GM12801 (cell line): Measurements from ENCODE around the gene SESN3.

Source experiments
- TF ChIP-seq, protein P1 (sequence below): IDR thresholded peaks from one replicate; pipeline ENCODE4 v1.5.1; 2011; ENCODE audit warnings: control low read depth; ENCODE audit not compliant: insufficient read length; ENCODE audit errors: extremely low read depth

Gene SESN3

DNA sequence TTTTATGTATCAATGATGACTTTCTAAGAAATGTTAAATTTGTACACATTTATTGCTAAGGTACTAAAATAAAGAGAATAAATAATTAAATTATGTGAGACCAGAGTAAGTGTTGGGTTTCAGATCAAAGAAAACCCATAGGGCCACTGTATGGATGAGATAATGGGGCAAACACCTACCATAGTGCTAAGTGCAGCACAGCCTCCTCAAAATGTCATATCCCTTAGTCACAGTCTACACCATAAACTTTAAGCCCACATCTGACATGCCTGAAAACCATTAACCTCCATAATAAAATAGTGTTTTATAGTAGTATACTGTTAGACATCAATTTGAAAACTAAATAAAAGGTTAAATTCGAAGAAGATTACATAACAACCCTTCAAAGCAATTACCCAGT lies 37.5 kb downstream of the SESN3 start:
- TF ChIP-seq, protein P1, sequence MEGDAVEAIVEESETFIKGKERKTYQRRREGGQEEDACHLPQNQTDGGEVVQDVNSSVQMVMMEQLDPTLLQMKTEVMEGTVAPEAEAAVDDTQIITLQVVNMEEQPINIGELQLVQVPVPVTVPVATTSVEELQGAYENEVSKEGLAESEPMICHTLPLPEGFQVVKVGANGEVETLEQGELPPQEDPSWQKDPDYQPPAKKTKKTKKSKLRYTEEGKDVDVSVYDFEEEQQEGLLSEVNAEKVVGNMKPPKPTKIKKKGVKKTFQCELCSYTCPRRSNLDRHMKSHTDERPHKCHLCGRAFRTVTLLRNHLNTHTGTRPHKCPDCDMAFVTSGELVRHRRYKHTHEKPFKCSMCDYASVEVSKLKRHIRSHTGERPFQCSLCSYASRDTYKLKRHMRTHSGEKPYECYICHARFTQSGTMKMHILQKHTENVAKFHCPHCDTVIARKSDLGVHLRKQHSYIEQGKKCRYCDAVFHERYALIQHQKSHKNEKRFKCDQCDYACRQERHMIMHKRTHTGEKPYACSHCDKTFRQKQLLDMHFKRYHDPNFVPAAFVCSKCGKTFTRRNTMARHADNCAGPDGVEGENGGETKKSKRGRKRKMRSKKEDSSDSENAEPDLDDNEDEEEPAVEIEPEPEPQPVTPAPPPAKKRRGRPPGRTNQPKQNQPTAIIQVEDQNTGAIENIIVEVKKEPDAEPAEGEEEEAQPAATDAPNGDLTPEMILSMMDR, result no peak

GRCh38 chr11:95192717-95193116 lies 38.3 kb downstream of the SESN3 start:
- TF ChIP-seq, protein P1, result no peak

DNA sequence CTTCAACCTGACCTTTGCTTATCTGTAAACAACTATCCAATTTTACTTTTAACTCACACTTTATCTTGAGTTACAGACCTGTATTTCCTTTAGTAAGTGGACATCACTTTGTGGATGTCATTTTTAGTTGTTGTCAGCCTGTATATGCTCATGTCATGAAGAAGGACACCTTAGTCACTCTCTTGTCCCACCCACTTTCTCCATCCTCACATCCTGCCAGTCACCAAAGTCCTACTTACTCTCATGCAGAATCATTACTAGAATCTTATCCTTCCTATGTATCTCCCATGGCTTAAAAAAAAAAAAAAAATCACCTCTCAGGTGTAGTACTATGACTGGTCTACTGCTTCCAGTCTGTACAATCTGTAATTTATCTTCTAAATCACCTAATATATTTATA lies 43.3 kb downstream of the SESN3 start:
- TF ChIP-seq, protein P1, result no peak

- TF ChIP-seq, protein P1, result no peak
Observed at GRCh38 chr11:95182397-95182796, 48.6 kb downstream of the SESN3 start.

GRCh38 chr11:95175818-95176380 lies 55.1 kb downstream of the SESN3 start:
- TF ChIP-seq, protein P1, result no peak

DNA sequence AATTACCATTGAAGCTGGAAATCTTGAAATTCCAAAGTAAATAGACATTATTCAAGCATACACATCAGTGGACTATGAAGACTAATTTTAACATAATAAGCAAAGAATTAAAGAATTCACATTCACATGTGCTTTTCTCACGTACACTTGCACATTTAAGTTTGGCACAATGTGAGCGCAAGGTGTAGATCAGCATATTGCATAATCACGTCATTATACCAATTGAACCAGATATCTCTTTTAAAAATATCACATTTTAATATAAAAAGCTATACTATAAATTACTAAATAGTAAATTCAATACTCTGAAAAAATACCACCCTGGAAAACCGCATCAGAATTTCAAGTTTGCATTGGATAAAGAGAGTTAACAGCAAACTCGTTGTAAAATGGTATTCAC lies 60.7 kb downstream of the SESN3 start:
- TF ChIP-seq, protein P1, result no peak

- TF ChIP-seq, protein P1, result no peak
Observed at GRCh38 chr11:95166781-95167180, 64.2 kb downstream of the SESN3 start.
